ENCODE data around the gene ATP5MK. TPM values are rescaled to one million over a fixed set of nuclear protein-coding genes. Genes with fewer than 3 reads are reported as not detected.

Gene ATP5MK
- total RNA-seq, 1 experiment from 2014 or later, result 556 TPM

DNA sequence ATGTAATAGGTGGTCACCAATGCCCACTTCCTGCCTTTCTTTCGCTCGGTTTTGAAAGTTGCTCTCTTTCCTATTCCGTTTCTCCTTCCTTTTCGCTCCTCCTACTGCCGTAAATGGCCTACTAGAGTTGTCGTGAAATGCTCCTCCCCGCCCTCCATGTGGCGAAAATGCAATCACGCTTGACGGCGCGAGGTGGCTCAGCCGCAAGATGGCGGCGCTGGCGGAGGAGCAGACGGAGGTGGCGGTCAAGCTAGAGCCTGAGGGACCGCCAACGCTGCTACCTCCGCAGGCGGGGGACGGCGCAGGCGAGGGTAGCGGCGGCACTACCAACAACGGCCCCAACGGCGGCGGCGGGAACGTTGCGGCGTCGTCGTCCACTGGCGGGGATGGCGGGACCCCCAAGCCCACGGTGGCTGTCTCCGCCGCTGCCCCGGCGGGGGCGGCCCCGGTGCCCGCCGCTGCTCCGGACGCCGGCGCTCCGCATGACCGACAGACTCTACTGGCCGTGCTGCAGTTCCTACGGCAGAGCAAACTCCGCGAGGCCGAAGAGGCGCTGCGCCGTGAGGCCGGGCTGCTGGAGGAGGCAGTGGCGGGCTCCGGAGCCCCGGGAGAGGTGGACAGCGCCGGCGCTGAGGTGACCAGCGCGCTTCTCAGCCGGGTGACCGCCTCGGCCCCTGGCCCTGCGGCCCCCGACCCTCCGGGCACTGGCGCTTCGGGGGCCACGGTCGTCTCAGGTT lies 28.3 kb downstream of the ATP5MK start, which contains the start of gene TAF5:
Gene TAF5, plus strand, starts transcription at position 195 of the 737 bp plus-strand sequence. Its CDS starts 14 bp downstream, at position 209.
- ATAC-seq (peak; percentile 75), DNase-seq (ENCODE audit: low read depth, low spot score) (peak; percentile 98)
- BruUV-seq (replicated peaks), result no TSS peak
- peak within 1 kb of the TSS; percentile 73 to 93 for H3K4me3 ChIP-seq (replicated peaks in 1 of 2; ENCODE audit: low read depth in 1 of 2, low read length in 2 of 2)
- H4K20me1 ChIP-seq (ENCODE audit: insufficient read depth), result no peaks in the 10 kb centered on the region
- H3K4me2 ChIP-seq (ENCODE audit: low read length), result peak within 1 kb of the TSS; percentile 69
- no peaks in the 10 kb centered on the region for H3K9me2 ChIP-seq (ENCODE audit: insufficient read depth)
- H3K9me3 ChIP-seq (ENCODE audit: control insufficient read depth in 1 of 2, insufficient read depth in 1 of 2, low read depth in 1 of 2, low read length in 2 of 2), result no peaks in the 10 kb centered on the region
- peak within 1 kb of the TSS; percentile 80 for H3K27ac ChIP-seq (ENCODE audit: low read depth, low read length)
- H3K9ac ChIP-seq (ENCODE audit: low read length), result peak within 1 kb of the TSS; percentile 75
- peaks cover 25% of the 10 kb centered on the region for H3K79me2 ChIP-seq (ENCODE audit: insufficient read depth, low read length)
- H3K27me3 ChIP-seq (ENCODE audit: insufficient read depth, low read length), result no peaks in the 10 kb centered on the region
- RAD21 ChIA-PET (ENCODE audit: low non-redundant PET in 1 of 2, low total read pairs in 2 of 2, uncharacterized antibody in 2 of 2, unreplicated experiment in 2 of 2), result interaction anchor here in 1 of 2 experiments (1.0 kb wide), 1 partner anchor 16 kb away, joined by 4 read pairs; no protein-coding TSS in a partner anchor
- CTCF ChIA-PET, result interaction anchor here (1.0 kb wide), 2 partner anchors 15 to 33 kb away, joined by 3 to 4 read pairs; no protein-coding TSS in a partner anchor
- peak within 1 kb of the TSS; percentile 52 for H2AFZ ChIP-seq (ENCODE audit: low read depth, low read length, poor library complexity, severe bottlenecking)
- H3K36me3 ChIP-seq (ENCODE audit: control insufficient read depth in 1 of 2, insufficient read depth in 2 of 2, low read length in 2 of 2), result no peaks in the 10 kb centered on the region
- intact Hi-C loops (cut with micrococcal nuclease), result loop anchor here (1.0 kb wide), 1 partner anchor 28 kb away; the partner anchor contains the start of genes ATP5MK and PDCD11
- POLR2A ChIA-PET, result interaction anchor here (0.7 to 1.9 kb wide), 4 partner anchors 11 to 537 kb away, joined by 3 to 4 read pairs (median 4); no protein-coding TSS in a partner anchor
- peaks cover 7 to 13% of the 10 kb centered on the region in 2 experiments; a peak in 3 of 4 replicates for H3K4me1 ChIP-seq (ENCODE audit: control insufficient read depth in 1 of 2, insufficient read depth in 2 of 2, low read length in 2 of 2)
- TF ChIP-seq EZH2phosphoT487 (IDR thresholded peaks at IDR 0.05; ENCODE audit: borderline replicate concordance) (no peak), YY1 (IDR thresholded peaks at IDR 0.05; ENCODE audit: extremely low read depth, insufficient replicate concordance, low read depth, low read length) (peak; percentile 100), SIN3A (IDR thresholded peaks at IDR 0.05; ENCODE audit: low read depth) (peak; percentile 97), JUND (IDR thresholded peaks at IDR 0.05) (no peak), CBX3 (IDR thresholded peaks at IDR 0.05; ENCODE audit: low read depth) (peak; percentile 88), EZH2 (IDR thresholded peaks at IDR 0.05) (no peak), SRF (IDR thresholded peaks at IDR 0.05; ENCODE audit: low read depth) (peak; percentile 95), ZFX (IDR thresholded peaks at IDR 0.05) (peak; percentile 88; the same call in 1 of the 2 replicates), POLR2AphosphoS5 (IDR thresholded peaks at IDR 0.05; ENCODE audit: low read depth, low read length) (peak; percentile 98), SP1 (IDR thresholded peaks at IDR 0.05; ENCODE audit: low read depth) (peak; percentile 87), ELF1 (IDR thresholded peaks at IDR 0.05; ENCODE audit: borderline replicate concordance, low read depth) (peak; percentile 66; the same call in 1 of the 2 replicates), CEBPB (IDR thresholded peaks at IDR 0.05; ENCODE audit: low read depth) (no peak; the same call in 1 of the 2 replicates), ZNF274 (IDR thresholded peaks at IDR 0.05; ENCODE audit: low read depth, low read length) (no peak), RAD21 (IDR thresholded peaks at IDR 0.05; ENCODE audit: low read depth) (no peak), EGR1 (IDR thresholded peaks at IDR 0.05; ENCODE audit: low read depth) (peak; percentile 72; the same call in 1 of the 2 replicates)
- TF ChIP-seq, protein P1, sequence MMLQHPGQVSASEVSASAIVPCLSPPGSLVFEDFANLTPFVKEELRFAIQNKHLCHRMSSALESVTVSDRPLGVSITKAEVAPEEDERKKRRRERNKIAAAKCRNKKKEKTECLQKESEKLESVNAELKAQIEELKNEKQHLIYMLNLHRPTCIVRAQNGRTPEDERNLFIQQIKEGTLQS (IDR thresholded peaks at IDR 0.05), result no peak
- TF ChIP-seq, protein P2, sequence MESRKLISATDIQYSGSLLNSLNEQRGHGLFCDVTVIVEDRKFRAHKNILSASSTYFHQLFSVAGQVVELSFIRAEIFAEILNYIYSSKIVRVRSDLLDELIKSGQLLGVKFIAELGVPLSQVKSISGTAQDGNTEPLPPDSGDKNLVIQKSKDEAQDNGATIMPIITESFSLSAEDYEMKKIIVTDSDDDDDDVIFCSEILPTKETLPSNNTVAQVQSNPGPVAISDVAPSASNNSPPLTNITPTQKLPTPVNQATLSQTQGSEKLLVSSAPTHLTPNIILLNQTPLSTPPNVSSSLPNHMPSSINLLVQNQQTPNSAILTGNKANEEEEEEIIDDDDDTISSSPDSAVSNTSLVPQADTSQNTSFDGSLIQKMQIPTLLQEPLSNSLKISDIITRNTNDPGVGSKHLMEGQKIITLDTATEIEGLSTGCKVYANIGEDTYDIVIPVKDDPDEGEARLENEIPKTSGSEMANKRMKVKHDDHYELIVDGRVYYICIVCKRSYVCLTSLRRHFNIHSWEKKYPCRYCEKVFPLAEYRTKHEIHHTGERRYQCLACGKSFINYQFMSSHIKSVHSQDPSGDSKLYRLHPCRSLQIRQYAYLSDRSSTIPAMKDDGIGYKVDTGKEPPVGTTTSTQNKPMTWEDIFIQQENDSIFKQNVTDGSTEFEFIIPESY (IDR thresholded peaks at IDR 0.05; ENCODE audit: extremely low read depth, insufficient replicate concordance, low read length), result peak; percentile 36
- TF ChIP-seq, protein P3, sequence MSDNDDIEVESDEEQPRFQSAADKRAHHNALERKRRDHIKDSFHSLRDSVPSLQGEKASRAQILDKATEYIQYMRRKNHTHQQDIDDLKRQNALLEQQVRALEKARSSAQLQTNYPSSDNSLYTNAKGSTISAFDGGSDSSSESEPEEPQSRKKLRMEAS (IDR thresholded peaks at IDR 0.05), result peak; percentile 93
- TF ChIP-seq, protein P4, sequence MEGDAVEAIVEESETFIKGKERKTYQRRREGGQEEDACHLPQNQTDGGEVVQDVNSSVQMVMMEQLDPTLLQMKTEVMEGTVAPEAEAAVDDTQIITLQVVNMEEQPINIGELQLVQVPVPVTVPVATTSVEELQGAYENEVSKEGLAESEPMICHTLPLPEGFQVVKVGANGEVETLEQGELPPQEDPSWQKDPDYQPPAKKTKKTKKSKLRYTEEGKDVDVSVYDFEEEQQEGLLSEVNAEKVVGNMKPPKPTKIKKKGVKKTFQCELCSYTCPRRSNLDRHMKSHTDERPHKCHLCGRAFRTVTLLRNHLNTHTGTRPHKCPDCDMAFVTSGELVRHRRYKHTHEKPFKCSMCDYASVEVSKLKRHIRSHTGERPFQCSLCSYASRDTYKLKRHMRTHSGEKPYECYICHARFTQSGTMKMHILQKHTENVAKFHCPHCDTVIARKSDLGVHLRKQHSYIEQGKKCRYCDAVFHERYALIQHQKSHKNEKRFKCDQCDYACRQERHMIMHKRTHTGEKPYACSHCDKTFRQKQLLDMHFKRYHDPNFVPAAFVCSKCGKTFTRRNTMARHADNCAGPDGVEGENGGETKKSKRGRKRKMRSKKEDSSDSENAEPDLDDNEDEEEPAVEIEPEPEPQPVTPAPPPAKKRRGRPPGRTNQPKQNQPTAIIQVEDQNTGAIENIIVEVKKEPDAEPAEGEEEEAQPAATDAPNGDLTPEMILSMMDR (IDR thresholded peaks at IDR 0.05 in 2 of 3, conservative IDR thresholded peaks at IDR 0.05 in 1 of 3; ENCODE audit: borderline replicate concordance in 1 of 3, insufficient read depth in 1 of 3, low read depth in 2 of 3, low read length in 2 of 3), result 0 out of 6 replicates have a peak, but pooled peaks of 1 of the 3 experiments have one; percentile 1

Measured in HCT116 (cell line).